GM21619 (cell line): ENCODE data around the gene RNPEPL1.
A peak's percentile ranks its signal among the peaks of the same experiment; 100 is the strongest.
"Not testable (repeated sequence)": the region's sequence is repeated elsewhere in the genome, so short reads cannot be mapped to it uniquely, and the experiment has no call there.

ENCODE experiments used
- ATAC-seq: cut with Tn5 transposase; IDR thresholded peaks from one replicate; pipeline ENCODE4 v1.9.1; 2021; ENCODE audit not compliant: unreplicated experiment

Gene RNPEPL1

GRCh38 chr2:240567872-240568677 is at the start of gene RNPEPL1:
Gene RNPEPL1, plus strand, starts transcription at chr2:240568484. Its CDS starts 103 bp downstream, at chr2:240568587.
- peak; percentile 19 for ATAC-seq

- no peak for ATAC-seq
Observed at GRCh38 chr2:240518981-240519380, 49.3 kb upstream of the RNPEPL1 start.

GRCh38 chr2:240519396-240520129 is 48.7 kb upstream of the RNPEPL1 start:
- no peak for ATAC-seq

GRCh38 chr2:240520130-240520973 is 47.9 kb upstream of the RNPEPL1 start:
- ATAC-seq, result no peak

GRCh38 chr2:240520974-240521350 is 47.3 kb upstream of the RNPEPL1 start:
- ATAC-seq, result no peak

GRCh38 chr2:240521885-240522284 is 46.4 kb upstream of the RNPEPL1 start:
- ATAC-seq, result not testable (repeated sequence)

- no peak for ATAC-seq
Observed at GRCh38 chr2:240522406-240522805, 45.9 kb upstream of the RNPEPL1 start.

- no peak for ATAC-seq
Observed at GRCh38 chr2:240523451-240524281, 44.6 kb upstream of the RNPEPL1 start.

- no peak for ATAC-seq
Observed at GRCh38 chr2:240524963-240525718, 43.1 kb upstream of the RNPEPL1 start.

GRCh38 chr2:240525802-240526201 is 42.5 kb upstream of the RNPEPL1 start:
- ATAC-seq, result no peak

GRCh38 chr2:240526521-240526920 is 41.8 kb upstream of the RNPEPL1 start:
- no peak for ATAC-seq

- no peak for ATAC-seq
Observed at GRCh38 chr2:240527153-240527750, 41.0 kb upstream of the RNPEPL1 start.

GRCh38 chr2:240528406-240529040 is 39.8 kb upstream of the RNPEPL1 start:
- no peak for ATAC-seq

GRCh38 chr2:240529344-240529999 is 38.8 kb upstream of the RNPEPL1 start:
- ATAC-seq, result no peak

GRCh38 chr2:240530181-240530580 is 38.1 kb upstream of the RNPEPL1 start:
- no peak for ATAC-seq

- no peak for ATAC-seq
Observed at GRCh38 chr2:240531038-240531437, 37.2 kb upstream of the RNPEPL1 start.

GRCh38 chr2:240532031-240532775 is 36.1 kb upstream of the RNPEPL1 start:
- ATAC-seq, result no peak
